Kasumi-1 (cell line): ENCODE data around the gene ABHD14A.

Experiments used
- DNase-seq, 2 experiments: peaks; one replicate each; lab custom pipeline; 2025; lab: John Stamatoyannopoulos, UW

The ABHD14A gene

GRCh38 chr3:51997172-51997571 lies 22.3 kb downstream of the ABHD14A start:
- no peak for DNase-seq

- no peak for DNase-seq
These were observed 23.2 kb downstream of the ABHD14A start for GRCh38 chr3:51997935-51998596.

- no peak for DNase-seq
These were observed 23.9 kb downstream of the ABHD14A start for GRCh38 chr3:51998774-51999173.

- no peak for DNase-seq
These were observed 25.0 kb downstream of the ABHD14A start for GRCh38 chr3:51999846-52000245.

GRCh38 chr3:52001443-52001974 lies 26.6 kb downstream of the ABHD14A start:
- peak; percentile 53 to 76 for DNase-seq

- DNase-seq, result no peak
These were observed 27.9 kb downstream of the ABHD14A start for GRCh38 chr3:52002748-52003147.

GRCh38 chr3:52004163-52004787 lies 29.4 kb downstream of the ABHD14A start:
- peak; percentile 55 to 58 for DNase-seq

GRCh38 chr3:52004906-52005395 lies 30.1 kb downstream of the ABHD14A start:
- no peak for DNase-seq

GRCh38 chr3:52005571-52005986 lies 30.7 kb downstream of the ABHD14A start:
- peak; percentile 26 to 49 for DNase-seq

GRCh38 chr3:52006017-52006819 lies 31.4 kb downstream of the ABHD14A start:
- peak; percentile 59 to 67 for DNase-seq

GRCh38 chr3:52006820-52007133 lies 31.9 kb downstream of the ABHD14A start:
- no peak for DNase-seq

- peak; percentile 46 to 55 for DNase-seq
These were observed 32.4 kb downstream of the ABHD14A start for GRCh38 chr3:52007291-52007690.

GRCh38 chr3:52010431-52010830 lies 35.6 kb downstream of the ABHD14A start:
- no peak for DNase-seq

- DNase-seq, result no peak
These were observed 37.8 kb downstream of the ABHD14A start for GRCh38 chr3:52012699-52013098.

- no peak for DNase-seq
These were observed 39.1 kb downstream of the ABHD14A start for GRCh38 chr3:52013802-52014598.

- peak; percentile 20 to 29 for DNase-seq
These were observed 39.7 kb downstream of the ABHD14A start for GRCh38 chr3:52014613-52015012.

GRCh38 chr3:52015438-52016228 lies 40.8 kb downstream of the ABHD14A start:
- DNase-seq, result peak in 1 of 2 experiments; percentile 23

- no peak for DNase-seq
These were observed 42.7 kb downstream of the ABHD14A start for GRCh38 chr3:52017586-52017985.

GRCh38 chr3:52018319-52019000 lies 43.6 kb downstream of the ABHD14A start:
- no peak for DNase-seq

GRCh38 chr3:52019352-52020080 lies 44.7 kb downstream of the ABHD14A start:
- DNase-seq, result no peak
